ENCODE data around the gene ERCC6.

Gene ERCC6

DNA sequence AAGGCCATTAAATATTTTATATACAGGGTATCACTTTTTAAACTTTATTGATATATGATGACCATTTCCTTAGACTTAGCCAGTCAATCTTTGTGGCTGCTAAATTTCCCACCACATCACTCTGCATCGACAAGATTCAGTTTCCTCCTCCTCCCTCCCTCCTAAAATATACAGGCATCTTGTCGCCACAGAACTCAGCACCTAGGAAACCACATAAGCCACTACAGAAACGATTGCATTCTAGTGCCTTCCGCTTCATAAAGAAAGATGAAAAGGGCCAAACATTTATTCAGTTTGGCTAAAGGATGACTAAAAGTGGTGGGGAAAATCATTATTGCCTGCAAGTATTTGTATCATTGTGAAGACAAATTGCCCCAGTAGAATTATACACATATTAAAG is 30.7 kb downstream of the ERCC6 start:
- TF ChIP-seq, protein P1, sequence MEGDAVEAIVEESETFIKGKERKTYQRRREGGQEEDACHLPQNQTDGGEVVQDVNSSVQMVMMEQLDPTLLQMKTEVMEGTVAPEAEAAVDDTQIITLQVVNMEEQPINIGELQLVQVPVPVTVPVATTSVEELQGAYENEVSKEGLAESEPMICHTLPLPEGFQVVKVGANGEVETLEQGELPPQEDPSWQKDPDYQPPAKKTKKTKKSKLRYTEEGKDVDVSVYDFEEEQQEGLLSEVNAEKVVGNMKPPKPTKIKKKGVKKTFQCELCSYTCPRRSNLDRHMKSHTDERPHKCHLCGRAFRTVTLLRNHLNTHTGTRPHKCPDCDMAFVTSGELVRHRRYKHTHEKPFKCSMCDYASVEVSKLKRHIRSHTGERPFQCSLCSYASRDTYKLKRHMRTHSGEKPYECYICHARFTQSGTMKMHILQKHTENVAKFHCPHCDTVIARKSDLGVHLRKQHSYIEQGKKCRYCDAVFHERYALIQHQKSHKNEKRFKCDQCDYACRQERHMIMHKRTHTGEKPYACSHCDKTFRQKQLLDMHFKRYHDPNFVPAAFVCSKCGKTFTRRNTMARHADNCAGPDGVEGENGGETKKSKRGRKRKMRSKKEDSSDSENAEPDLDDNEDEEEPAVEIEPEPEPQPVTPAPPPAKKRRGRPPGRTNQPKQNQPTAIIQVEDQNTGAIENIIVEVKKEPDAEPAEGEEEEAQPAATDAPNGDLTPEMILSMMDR (IDR thresholded peaks at IDR 0.05) = no peak

DNA sequence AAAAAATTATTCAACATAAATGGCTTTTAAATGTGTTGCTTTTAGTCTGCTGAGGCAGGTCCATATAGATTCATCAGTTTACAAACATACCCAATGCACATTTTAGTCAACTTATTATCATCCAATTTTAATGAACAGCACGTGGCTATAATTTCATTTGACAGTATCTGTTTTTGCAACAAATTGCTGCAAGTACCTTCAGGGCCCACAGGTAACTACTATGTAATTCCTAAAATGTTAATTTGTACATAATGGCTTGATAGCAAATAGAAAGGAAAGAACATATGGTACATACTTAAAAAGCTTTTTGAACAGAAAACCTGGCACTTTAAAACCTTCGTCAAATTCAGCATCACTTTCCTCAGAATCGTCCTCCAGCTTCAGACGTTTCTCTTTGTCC is 33.3 kb downstream of the ERCC6 start:
- TF ChIP-seq, protein P1 (IDR thresholded peaks at IDR 0.05) = no peak

DNA sequence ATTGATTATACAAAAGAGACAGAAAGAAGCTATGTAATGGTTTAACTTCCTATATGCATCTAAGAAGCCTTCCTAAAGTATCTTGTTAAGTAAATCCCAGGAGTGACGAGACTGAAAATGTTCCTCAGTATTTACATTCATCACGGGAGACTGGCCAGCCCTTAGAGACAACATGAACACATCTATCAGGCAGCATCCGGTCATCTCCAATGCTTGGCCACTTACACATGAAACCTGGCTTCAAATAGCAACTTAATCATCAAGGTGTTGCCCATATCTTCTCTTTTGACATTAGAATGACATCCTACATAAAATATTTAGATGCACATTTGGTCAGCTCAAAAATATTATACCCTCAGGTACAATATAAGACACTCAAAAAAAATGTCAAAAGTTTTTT is 33.8 kb downstream of the ERCC6 start:
- TF ChIP-seq, protein P1 (IDR thresholded peaks at IDR 0.05) = no peak

- TF ChIP-seq, protein P1 (IDR thresholded peaks at IDR 0.05) = no peak
Observed at GRCh38 chr10:49504528-49504927, 34.4 kb downstream of the ERCC6 start.

- TF ChIP-seq, protein P1 (IDR thresholded peaks at IDR 0.05) = no peak
Observed at GRCh38 chr10:49502358-49502757, 36.6 kb downstream of the ERCC6 start.

- TF ChIP-seq, protein P1 (IDR thresholded peaks at IDR 0.05) = no peak
Observed at GRCh38 chr10:49500412-49500811, 38.5 kb downstream of the ERCC6 start.

DNA sequence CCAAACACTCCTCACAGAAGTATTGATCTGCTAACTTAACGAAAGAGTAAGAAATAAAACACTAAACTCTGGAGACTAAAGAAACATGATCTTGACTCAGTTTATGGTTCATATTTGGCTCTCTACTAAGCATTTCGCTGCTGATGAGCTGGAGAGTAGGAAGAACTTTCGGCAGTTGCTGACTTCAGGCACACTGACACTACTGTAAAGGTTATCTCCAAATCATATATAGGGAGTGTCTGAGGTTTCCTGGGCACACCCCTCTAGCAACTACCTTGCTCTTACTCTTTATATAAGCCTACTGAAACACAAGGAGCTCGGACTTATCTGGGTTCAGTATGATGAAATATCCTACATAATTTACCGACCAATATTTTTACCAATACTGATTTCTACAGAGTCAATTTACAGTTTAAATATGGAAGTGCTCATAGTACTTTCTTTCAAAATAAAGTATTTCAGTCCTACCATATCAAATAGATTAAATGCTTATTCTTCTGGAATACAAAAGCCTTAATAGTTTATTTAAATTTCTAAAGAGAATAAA is 39.5 kb downstream of the ERCC6 start:
- TF ChIP-seq, protein P1 (IDR thresholded peaks at IDR 0.05) = no peak

DNA sequence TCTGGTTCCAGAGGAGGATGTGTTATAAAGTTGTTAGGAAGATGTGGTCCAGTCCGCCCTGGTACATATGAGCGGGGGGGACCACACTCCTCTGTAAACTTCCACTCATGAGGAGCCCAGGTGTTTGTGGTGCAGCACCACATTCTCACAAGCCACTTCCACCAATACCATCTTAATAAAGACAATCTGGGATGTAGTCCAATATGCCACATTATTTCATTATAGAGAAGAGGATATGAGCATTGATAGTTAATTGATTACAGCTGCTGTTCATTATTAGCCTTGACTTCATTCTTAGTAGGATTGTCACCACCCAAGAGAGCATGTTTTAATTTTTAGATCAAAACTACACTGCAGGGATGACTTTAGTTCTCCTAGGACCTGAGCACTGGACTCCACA is 40.5 kb downstream of the ERCC6 start:
- TF ChIP-seq, protein P1 (IDR thresholded peaks at IDR 0.05) = no peak

Measured in LNCAP (cell line).